MV-4-11 (cell line): ENCODE results near the gene IER5.
A peak's percentile ranks its signal among the peaks of the same experiment; 100 is the strongest.

Source experiments
- DNase-seq: peaks from one replicate; lab custom pipeline; 2025; lab: John Stamatoyannopoulos, UW

The IER5 gene

GRCh38 chr1:181099152-181100014 is 10.9 kb downstream of the IER5 start:
- DNase-seq, result peak; percentile 79

- DNase-seq, result no peak
Measured at GRCh38 chr1:181100015-181100905, 11.8 kb downstream of the IER5 start.

- DNase-seq, result no peak
Measured at GRCh38 chr1:181100934-181101333, 12.4 kb downstream of the IER5 start.

- DNase-seq, result peak; percentile 38
Measured at GRCh38 chr1:181101581-181102226, 13.2 kb downstream of the IER5 start.

GRCh38 chr1:181102841-181103240 is 14.3 kb downstream of the IER5 start:
- no peak for DNase-seq

GRCh38 chr1:181103399-181103798 is 14.9 kb downstream of the IER5 start:
- no peak for DNase-seq

- DNase-seq, result peak; percentile 34
Measured at GRCh38 chr1:181104042-181104789, 15.7 kb downstream of the IER5 start.

GRCh38 chr1:181104790-181105133 is 16.3 kb downstream of the IER5 start:
- no peak for DNase-seq

GRCh38 chr1:181105134-181106021 is 16.9 kb downstream of the IER5 start:
- DNase-seq, result peak; percentile 76

- DNase-seq, result no peak
Measured at GRCh38 chr1:181106022-181106312, 17.5 kb downstream of the IER5 start.

GRCh38 chr1:181106479-181106878 is 18.0 kb downstream of the IER5 start:
- no peak for DNase-seq

GRCh38 chr1:181107711-181108110 is 19.2 kb downstream of the IER5 start:
- DNase-seq, result no peak

GRCh38 chr1:181108304-181108867 is 19.9 kb downstream of the IER5 start:
- no peak for DNase-seq

GRCh38 chr1:181110013-181110412 is 21.5 kb downstream of the IER5 start:
- no peak for DNase-seq

GRCh38 chr1:181111559-181111958 is 23.1 kb downstream of the IER5 start:
- DNase-seq, result no peak

GRCh38 chr1:181112071-181112929 is 23.8 kb downstream of the IER5 start:
- DNase-seq, result peak; percentile 85

GRCh38 chr1:181113059-181113641 is 24.6 kb downstream of the IER5 start:
- DNase-seq, result no peak

- no peak for DNase-seq
Measured at GRCh38 chr1:181114574-181115367, 26.3 kb downstream of the IER5 start.

GRCh38 chr1:181115368-181115684 is 26.8 kb downstream of the IER5 start:
- no peak for DNase-seq
